SK-N-SH treated with all-trans-retinoic acid at 6 μM for 48 hours (cell line): ENCODE data around the gene TRABD2B.

ENCODE experiments used
- ESRRG ChIP-seq: fragments of 250-450 bp; sonication (Bioruptor Pico); IDR thresholded peaks from 2 replicates; pipeline ENCODE4 v1.6.1; 2021; ENCODE audit warnings: mild to moderate bottlenecking
- POU6F1 ChIP-seq: fragments of 250-450 bp; sonication (Bioruptor Pico); IDR thresholded peaks from 2 replicates; pipeline ENCODE4 v1.8.0; 2021; ENCODE audit warnings: low read depth, mild to moderate bottlenecking, moderate library complexity, borderline replicate concordance
- PPARA ChIP-seq: fragments of 250-450 bp; sonication (Bioruptor Pico); IDR thresholded peaks from 2 replicates; pipeline ENCODE4 v1.5.0; 2020; ENCODE audit warnings: mild to moderate bottlenecking, borderline replicate concordance
- RARB ChIP-seq: fragments of 250-450 bp; sonication (Bioruptor Pico); IDR thresholded peaks from 2 replicates; pipeline ENCODE4 v1.8.0; 2021; ENCODE audit warnings: mild to moderate bottlenecking, moderate library complexity
- TSHZ2 ChIP-seq: fragments of 250-450 bp; sonication (Bioruptor Pico); IDR thresholded peaks from 2 replicates; pipeline ENCODE4 v1.5.0; 2020; ENCODE audit warnings: mild to moderate bottlenecking, moderate library complexity
- ZC3H10 ChIP-seq: fragments of 250-450 bp; sonication (Bioruptor Pico); IDR thresholded peaks from 2 replicates; pipeline ENCODE4 v1.5.1; 2021; ENCODE audit warnings: mild to moderate bottlenecking, moderate library complexity
- ZFP3 ChIP-seq: fragments of 250-450 bp; sonication (Bioruptor Pico); IDR thresholded peaks from 2 replicates; pipeline ENCODE4 v1.5.0; 2020; ENCODE audit warnings: mild to moderate bottlenecking, moderate library complexity

- TF ChIP-seq ESRRG (CRISPR knock-in tag) = no peak
- no peak for TF ChIP-seq ZFP3
- no peak for TF ChIP-seq ZC3H10 (CRISPR knock-in tag)
- no peak for TF ChIP-seq TSHZ2
- TF ChIP-seq PPARA (CRISPR knock-in tag) = no peak
- TF ChIP-seq POU6F1 (CRISPR knock-in tag) = no peak
- no peak for TF ChIP-seq RARB (CRISPR knock-in tag)
These were observed 212.1 kb downstream of the TRABD2B start for GRCh38 chr1:47785118-47785517.
